Gastroesophageal sphincter (tissue), 3 donors: ENCODE measurements around the gene CDH5.

Experiments used
- POLR2A ChIP-seq, 2 donors: fragments of 450-650 bp; IDR thresholded peaks; one replicate each; pipeline ENCODE4 v1.6.1; 2017; ENCODE audit warnings: antibody characterized with exemption in 2 of 2, mild to moderate bottlenecking in 2 of 2, moderate library complexity in 1 of 2
- TF ChIP-seq, protein P1 (sequence below), 4 experiments: fragments of 200-600 bp in 2 of 4; fragments of 450-650 bp in 2 of 4; sonication (generic) in 1 of 4; IDR thresholded peaks; one replicate each; pipeline ENCODE4 v1.5.1; 2017 to 2019; ENCODE audit warnings: antibody characterized with exemption in 4 of 4, mild to moderate bottlenecking in 2 of 4, moderate library complexity in 2 of 4

DNA sequence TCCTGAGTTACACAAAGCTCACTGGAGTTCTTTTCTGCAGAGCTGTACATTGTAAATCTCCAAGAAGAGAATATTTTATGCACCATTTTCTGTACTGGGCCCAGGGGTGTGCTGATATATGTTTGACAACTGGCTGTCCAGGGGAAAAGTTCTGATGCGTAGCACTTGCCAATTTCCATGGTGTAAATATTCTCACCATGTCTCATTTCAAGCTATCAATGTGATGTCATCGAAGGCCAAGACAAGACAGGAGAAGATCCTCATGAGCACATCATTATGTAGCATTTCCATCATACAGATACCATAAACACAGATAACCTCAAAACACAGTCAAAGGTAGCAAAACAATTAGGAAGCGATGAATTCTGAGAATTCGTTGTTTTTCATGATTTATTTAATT lies 18.9 kb downstream of the CDH5 start:
- no peak for TF ChIP-seq POLR2A (IDR thresholded peaks at IDR 0.05)
- TF ChIP-seq, protein P1, sequence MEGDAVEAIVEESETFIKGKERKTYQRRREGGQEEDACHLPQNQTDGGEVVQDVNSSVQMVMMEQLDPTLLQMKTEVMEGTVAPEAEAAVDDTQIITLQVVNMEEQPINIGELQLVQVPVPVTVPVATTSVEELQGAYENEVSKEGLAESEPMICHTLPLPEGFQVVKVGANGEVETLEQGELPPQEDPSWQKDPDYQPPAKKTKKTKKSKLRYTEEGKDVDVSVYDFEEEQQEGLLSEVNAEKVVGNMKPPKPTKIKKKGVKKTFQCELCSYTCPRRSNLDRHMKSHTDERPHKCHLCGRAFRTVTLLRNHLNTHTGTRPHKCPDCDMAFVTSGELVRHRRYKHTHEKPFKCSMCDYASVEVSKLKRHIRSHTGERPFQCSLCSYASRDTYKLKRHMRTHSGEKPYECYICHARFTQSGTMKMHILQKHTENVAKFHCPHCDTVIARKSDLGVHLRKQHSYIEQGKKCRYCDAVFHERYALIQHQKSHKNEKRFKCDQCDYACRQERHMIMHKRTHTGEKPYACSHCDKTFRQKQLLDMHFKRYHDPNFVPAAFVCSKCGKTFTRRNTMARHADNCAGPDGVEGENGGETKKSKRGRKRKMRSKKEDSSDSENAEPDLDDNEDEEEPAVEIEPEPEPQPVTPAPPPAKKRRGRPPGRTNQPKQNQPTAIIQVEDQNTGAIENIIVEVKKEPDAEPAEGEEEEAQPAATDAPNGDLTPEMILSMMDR (IDR thresholded peaks at IDR 0.05), result no peak
